ENCODE data around the gene BAIAP2. TPM values are rescaled to one million over a fixed set of nuclear protein-coding genes. Genes with fewer than 3 reads are reported as not detected.
A peak's percentile ranks its signal among the peaks of the same experiment; 100 is the strongest.
"Not testable (repeated sequence)": the region's sequence is repeated elsewhere in the genome, so short reads cannot be mapped to it uniquely, and the experiment has no call there.

BAIAP2 gene
- polyA plus RNA-seq, 3 donors from 2014 or later, result 1.1 to 5.1 (median 4.7) TPM

DNA sequence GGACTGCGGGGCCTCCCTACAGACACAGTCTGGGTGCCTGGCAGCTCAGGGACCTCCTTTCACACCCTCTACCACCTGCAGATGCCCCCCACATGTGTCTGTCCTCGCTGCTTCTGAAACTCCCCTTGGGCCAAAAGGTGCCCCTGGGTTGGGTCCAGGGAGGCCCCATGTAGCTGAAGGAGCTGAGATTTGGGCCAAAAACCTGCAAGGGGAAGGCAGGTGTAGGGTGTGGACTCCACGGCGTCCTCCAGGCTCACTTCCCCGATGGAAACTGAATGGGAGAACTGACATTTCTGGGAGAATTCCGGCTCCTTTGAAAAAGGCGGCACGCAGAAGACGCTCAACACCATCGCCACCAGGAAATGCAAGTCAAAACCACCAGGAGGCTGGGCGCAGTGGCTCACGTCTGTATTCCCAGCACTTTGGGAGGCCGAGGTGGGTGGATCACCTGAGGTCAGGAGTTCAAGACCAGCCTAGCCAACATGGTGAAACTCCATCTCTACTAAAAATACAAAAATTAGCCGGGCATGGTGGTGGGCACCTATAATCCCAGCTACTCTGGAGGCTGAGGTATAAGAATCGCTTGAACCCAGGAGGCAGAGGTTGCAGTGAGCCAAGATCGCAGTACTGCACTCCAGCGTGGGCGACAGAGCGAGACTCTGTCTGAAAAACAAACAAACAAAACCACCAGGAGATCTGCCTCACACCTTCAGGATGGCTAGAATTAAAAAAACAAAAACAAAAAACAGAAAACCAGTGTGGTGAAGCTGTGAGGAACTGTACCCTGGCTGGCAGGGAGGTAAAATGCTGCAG is 13.2 kb upstream of the BAIAP2 start:
- H3K27ac Mint-ChIP-seq, result peak overlapping the region in 2 of 6 donors; percentile 39 to 49
- DNase-seq, result no peak
- no peaks in the 10 kb centered on the region for H3K9me3 Mint-ChIP-seq
- peaks cover 2 to 9% (median 2%) of the 10 kb centered on the region in 3 donors for H3K27me3 Mint-ChIP-seq (ENCODE audit: low read depth in 3 of 3)
- no peak overlapping the region for H3K4me3 Mint-ChIP-seq
- peaks cover 0 to under 1% (median 0%) of the 10 kb centered on the region in 3 donors for H3K36me3 Mint-ChIP-seq
- H3K4me1 Mint-ChIP-seq, result peaks cover 36 to 46% of the 10 kb centered on the region in 2 donors

- Mint-ChIP-seq H3K27ac (peak overlapping the region in 1 of 6 donors; percentile 39), H3K36me3 (peaks cover 0 to 4% (median 0%) of the 10 kb centered on the region in 3 donors), H3K9me3 (no peaks in the 10 kb centered on the region), H3K4me1 (peaks cover 31 to 42% of the 10 kb centered on the region in 2 donors), H3K27me3 (ENCODE audit: low read depth in 3 of 3) (peaks cover 2 to 13% (median 2%) of the 10 kb centered on the region in 3 donors), H3K4me3 (no peak overlapping the region)
- DNase-seq, result no peak
These were observed 12.6 kb upstream of the BAIAP2 start for GRCh38 chr17:81022344-81022676.

DNA sequence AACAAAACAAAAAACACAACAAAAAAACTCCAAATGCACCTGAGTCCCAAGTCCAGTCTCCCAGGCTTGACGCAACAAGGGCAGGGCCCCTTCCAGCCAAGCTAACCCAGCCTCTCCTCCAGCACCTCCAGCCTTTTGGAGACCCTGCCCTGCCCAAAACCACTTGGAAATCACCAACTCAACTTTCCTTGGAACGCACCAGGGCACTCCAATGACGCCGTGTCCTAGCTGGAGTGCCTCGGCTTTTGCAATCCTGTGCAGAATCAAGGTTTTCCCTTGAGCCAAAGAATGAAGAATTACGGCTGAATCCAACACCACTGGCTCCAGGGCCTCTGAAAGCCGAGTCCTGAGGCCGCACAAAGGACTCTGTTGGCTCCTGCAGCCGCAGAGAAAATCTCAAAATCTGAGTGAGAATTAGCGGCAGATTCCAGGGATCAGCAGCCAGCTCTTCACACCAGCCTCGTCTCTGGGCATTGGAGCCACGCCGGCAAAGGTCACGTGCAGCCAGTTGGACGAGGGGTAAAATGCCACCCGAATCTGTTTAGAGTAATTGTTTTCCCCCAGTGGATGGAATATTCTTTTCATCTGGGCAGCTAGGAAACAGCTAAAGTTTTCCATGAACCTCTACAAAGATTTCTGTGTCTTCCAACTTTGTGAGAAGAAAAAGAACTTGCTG is 9.7 kb upstream of the BAIAP2 start:
- H3K27me3 Mint-ChIP-seq (ENCODE audit: low read depth in 3 of 3), result peaks cover 2 to 20% (median 2%) of the 10 kb centered on the region in 3 donors
- H3K27ac Mint-ChIP-seq, result no peak overlapping the region
- no peak for DNase-seq
- peaks cover 0 to 4% (median 0%) of the 10 kb centered on the region in 3 donors for H3K36me3 Mint-ChIP-seq
- H3K4me3 Mint-ChIP-seq, result no peak overlapping the region
- H3K9me3 Mint-ChIP-seq, result no peaks in the 10 kb centered on the region
- H3K4me1 Mint-ChIP-seq, result peaks cover 8 to 14% of the 10 kb centered on the region in 2 donors

GRCh38 chr17:81025741-81026129 is 9.2 kb upstream of the BAIAP2 start:
- no peak for DNase-seq
- Mint-ChIP-seq H3K4me3 (no peak overlapping the region), H3K4me1 (peaks cover 8 to 14% of the 10 kb centered on the region in 2 donors), H3K36me3 (peaks cover 0 to 4% (median 0%) of the 10 kb centered on the region in 3 donors), H3K27me3 (ENCODE audit: low read depth in 3 of 3) (peaks cover 2 to 20% (median 3%) of the 10 kb centered on the region in 3 donors), H3K27ac (no peak overlapping the region), H3K9me3 (no peaks in the 10 kb centered on the region)

DNA sequence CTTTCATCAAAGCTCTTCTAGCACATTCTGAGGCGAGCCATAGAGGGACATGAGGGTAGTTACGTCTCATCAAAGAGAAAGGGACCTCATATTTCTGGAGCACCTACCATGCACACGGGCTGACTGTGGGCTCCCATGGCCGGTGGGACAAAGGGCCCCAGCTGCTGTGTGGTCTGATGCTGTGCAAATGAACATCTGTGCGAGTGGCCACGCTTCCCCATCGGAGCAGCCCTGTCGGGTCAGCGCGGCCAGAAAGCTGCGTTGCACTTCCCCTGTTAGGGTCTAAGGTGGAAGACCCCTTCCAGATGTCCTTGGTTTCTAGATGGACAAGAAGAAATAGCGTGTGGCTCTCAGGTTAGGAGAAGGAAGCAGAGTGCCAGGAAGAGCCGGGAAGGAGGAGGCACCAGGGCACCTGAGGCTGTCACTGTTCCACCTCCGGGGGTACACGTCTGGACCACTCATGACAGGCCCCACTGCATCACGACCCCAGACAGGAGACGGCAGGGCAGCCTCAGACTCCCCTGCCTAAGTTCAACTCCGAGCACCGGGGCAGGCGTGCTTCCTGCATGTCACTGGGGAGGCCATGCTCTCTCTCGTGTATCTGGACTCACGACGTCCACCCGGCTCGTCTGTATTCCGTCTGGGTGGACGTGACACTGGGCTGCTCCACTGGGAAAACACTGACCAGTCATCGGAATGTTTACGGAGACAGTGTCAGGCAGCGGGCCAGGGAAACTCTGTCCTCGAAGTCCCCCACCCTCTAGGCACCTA is 8.5 kb upstream of the BAIAP2 start:
- Mint-ChIP-seq H3K9me3 (no peaks in the 10 kb centered on the region), H3K27me3 (ENCODE audit: low read depth in 3 of 3) (peaks cover 2 to 23% (median 4%) of the 10 kb centered on the region in 3 donors), H3K4me3 (no peak overlapping the region), H3K27ac (no peak overlapping the region), H3K36me3 (peaks cover 0 to 4% (median 0%) of the 10 kb centered on the region in 3 donors), H3K4me1 (peaks cover 8 to 14% of the 10 kb centered on the region in 2 donors)
- no peak for DNase-seq

DNA sequence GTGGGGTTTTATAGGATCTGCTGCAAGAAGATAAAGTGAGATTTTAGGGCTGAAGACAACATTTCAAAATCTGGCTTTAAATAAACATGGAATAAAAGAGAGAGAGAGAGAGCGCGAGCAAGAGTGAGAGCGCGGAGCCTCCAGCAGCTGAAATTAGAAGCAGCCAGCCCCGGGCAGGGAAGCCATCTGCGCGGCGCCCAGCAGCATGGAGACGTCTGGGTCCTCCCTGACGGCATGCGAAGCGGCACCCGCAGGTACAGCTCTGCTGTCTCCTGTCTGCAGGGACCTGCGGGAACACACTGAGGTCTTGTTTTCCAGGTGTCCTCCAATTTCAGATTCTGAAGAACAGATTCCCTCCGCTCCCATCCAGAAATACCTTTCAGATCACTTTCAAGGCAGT is 7.9 kb upstream of the BAIAP2 start:
- Mint-ChIP-seq H3K27me3 (ENCODE audit: low read depth in 3 of 3) (peaks cover 2 to 22% (median 4%) of the 10 kb centered on the region in 3 donors), H3K27ac (peak overlapping the region in 1 of 6 donors; percentile 35), H3K4me1 (peaks cover 8 to 13% of the 10 kb centered on the region in 2 donors), H3K4me3 (no peak overlapping the region), H3K9me3 (no peaks in the 10 kb centered on the region), H3K36me3 (peaks cover 0 to 4% (median 0%) of the 10 kb centered on the region in 3 donors)
- no peak for DNase-seq

DNA sequence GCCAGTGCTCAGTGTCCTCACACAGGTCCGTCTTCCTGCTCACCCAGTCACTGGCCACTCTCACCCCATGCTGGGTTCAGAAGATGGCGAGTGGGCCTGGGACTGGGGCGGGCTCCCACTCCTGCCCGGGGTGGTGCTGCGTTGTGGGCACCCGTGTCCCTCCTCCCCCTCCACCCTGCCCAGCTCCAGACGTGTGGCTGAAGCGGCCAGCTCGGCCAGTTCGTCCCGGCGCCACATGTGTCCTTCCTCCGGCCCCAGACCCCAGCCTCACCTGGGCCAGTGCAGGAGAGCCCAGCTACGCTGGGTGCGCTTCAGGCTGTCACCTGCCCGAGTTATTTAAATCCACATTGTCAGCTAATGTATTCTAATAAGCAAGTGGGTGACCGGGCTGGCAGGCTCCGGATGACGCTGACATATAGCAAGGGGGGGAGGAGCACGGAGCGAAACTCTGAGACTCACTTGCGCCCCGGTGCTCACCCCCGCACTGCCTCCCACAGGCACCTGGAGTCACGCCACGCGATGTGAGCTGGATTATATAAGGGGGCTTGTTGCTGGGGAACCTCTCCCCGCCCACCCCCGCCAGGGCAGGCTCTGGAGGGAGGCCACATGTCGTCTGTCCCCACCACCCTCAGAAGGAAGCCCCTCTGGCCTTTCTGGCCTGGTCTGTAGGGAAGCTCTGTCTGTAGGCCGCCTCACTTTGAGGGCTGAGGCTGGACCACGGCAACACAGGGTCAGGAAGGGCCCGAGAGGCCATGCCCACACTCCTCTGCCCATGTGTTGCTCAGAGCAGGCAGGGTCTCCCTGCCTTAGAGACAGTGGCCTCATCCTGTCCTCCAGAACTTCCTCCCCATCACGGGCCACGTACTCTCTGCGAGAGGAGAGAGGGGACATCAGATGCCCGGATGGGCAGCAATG is 7.1 kb upstream of the BAIAP2 start:
- no peaks in the 10 kb centered on the region for H3K9me3 Mint-ChIP-seq
- peaks cover 6 to 8% of the 10 kb centered on the region in 2 donors for H3K4me1 Mint-ChIP-seq
- no peak for DNase-seq
- peaks cover 2 to 22% (median 4%) of the 10 kb centered on the region in 3 donors for H3K27me3 Mint-ChIP-seq (ENCODE audit: low read depth in 3 of 3)
- H3K36me3 Mint-ChIP-seq, result peaks cover 0 to 4% (median 0%) of the 10 kb centered on the region in 3 donors
- H3K4me3 Mint-ChIP-seq, result no peak overlapping the region
- H3K27ac Mint-ChIP-seq, result no peak overlapping the region

- Mint-ChIP-seq H3K4me3 (no peak overlapping the region), H3K27me3 (ENCODE audit: low read depth in 3 of 3) (peaks cover 2 to 27% (median 7%) of the 10 kb centered on the region in 3 donors), H3K27ac (no peak overlapping the region), H3K4me1 (peaks cover 10% of the 10 kb centered on the region in 2 donors), H3K9me3 (no peaks in the 10 kb centered on the region), H3K36me3 (peaks cover 0 to 4% (median 0%) of the 10 kb centered on the region in 3 donors)
- no peak for DNase-seq
These were observed 6.5 kb upstream of the BAIAP2 start for GRCh38 chr17:81028506-81028858.

- no peaks in the 10 kb centered on the region for H3K9me3 Mint-ChIP-seq
- no peak overlapping the region for H3K4me3 Mint-ChIP-seq
- H3K4me1 Mint-ChIP-seq, result peaks cover 12 to 13% of the 10 kb centered on the region in 2 donors
- no peak for DNase-seq
- peaks cover 5 to 25% (median 11%) of the 10 kb centered on the region in 3 donors for H3K27me3 Mint-ChIP-seq (ENCODE audit: low read depth in 3 of 3)
- no peak overlapping the region for H3K27ac Mint-ChIP-seq
- H3K36me3 Mint-ChIP-seq, result peaks cover 0 to 4% (median 0%) of the 10 kb centered on the region in 3 donors
These were observed 5.1 kb upstream of the BAIAP2 start for GRCh38 chr17:81029859-81030258.

GRCh38 chr17:81030312-81030711 is 4.6 kb upstream of the BAIAP2 start:
- peaks cover 12 to 13% of the 10 kb centered on the region in 2 donors for H3K4me1 Mint-ChIP-seq
- H3K9me3 Mint-ChIP-seq, result not testable (repeated sequence)

DNA sequence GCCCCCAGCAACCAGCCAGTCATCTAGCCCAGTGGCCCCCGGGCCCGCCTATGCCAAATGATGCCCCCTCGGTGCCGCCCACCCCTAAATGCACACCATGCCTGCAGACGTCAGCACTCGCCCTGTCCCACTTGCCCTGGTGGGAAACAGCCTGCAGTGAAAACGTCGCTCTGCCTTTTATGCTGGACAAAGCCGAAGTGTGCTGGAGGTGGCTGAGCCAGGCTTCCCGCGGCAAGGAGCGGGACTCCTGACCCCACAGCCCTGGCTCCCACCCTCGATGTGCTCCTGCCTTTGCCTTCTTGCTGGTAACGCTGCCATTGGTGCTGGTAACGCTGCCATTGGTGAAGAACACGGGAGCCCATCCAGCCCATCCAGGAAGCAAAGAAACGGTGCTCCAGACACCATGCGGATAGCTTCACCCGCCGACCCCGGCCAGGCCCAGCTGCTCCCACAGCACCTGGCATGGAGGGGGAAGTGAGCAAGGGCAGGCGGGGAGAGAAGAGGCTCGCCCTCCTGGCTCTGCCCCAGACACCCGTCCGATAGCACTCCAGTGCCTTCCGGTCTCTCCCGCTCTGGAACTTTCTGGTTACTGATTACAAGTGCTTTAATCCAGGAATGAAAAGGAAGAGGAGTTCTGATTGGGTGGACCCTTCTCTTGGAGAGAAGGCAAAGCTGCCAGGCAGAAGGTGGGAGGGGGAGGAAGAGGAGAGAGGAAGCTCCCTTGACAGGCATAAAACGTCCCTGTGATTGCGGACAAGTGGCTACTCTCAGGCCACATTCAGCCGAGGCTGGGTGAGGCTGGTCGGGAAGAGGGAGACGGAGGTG is 4.0 kb upstream of the BAIAP2 start:
- DNase-seq, result no peak
- H3K27ac Mint-ChIP-seq, result no peak overlapping the region
- H3K4me1 Mint-ChIP-seq, result peaks cover 15 to 16% of the 10 kb centered on the region in 2 donors
- H3K27me3 Mint-ChIP-seq (ENCODE audit: low read depth in 3 of 3), result peaks cover 11 to 31% (median 13%) of the 10 kb centered on the region in 3 donors
- peaks cover 0 to 4% (median 0%) of the 10 kb centered on the region in 3 donors for H3K36me3 Mint-ChIP-seq
- H3K9me3 Mint-ChIP-seq, result no peaks in the 10 kb centered on the region
- peak overlapping the region in 1 of 5 donors; percentile 53 for H3K4me3 Mint-ChIP-seq

More at GRCh38 chr17:81030312-81030711, 4.6 kb upstream of the BAIAP2 start:
- not testable (repeated sequence) for H3K36me3 Mint-ChIP-seq, H3K27ac Mint-ChIP-seq, H3K4me3 Mint-ChIP-seq, DNase-seq
- peaks cover 7 to 28% (median 13%) of the 10 kb centered on the region in 3 donors for H3K27me3 Mint-ChIP-seq (ENCODE audit: low read depth in 3 of 3)

All from immature natural killer cell (primary cell).